IMR-90 (cell line): Measurements from ENCODE around the gene ANXA1. TPM values are rescaled to one million over a fixed set of nuclear protein-coding genes. Genes with fewer than 3 reads are reported as not detected.

ENCODE experiments used
- ATAC-seq: fragments of 200-7000 bp; cut with Tn5 transposase; 2 replicates; pipeline ENCODE4 v1.9.1; 2020; ENCODE audit warnings: low read depth, mild to moderate bottlenecking, moderate library complexity
- BruUV-seq: library from RNA; stranded (reverse); fragments of 400-500 nt; replicated peaks from 2 replicates; lab custom pipeline; 2021; lab: Mats Ljungman, UMichigan
- CTCF ChIA-PET: fragments of 300-600 bp; formaldehyde crosslinking; extraction: SDS; loops from one replicate; lab custom pipeline; 2021; ENCODE audit warnings: antibody characterized with exemption; lab: Yijun Ruan, JAX
- POLR2A ChIA-PET: fragments of 300-600 bp; sonication (Branson Sonifier 250); formaldehyde crosslinking; loops from one replicate; lab custom pipeline; 2022; ENCODE audit warnings: antibody characterized with exemption; ENCODE audit not compliant: unreplicated experiment; lab: Charles Lee
- DNase-seq: peaks from one replicate; pipeline ENCODE4 v3.0.0; 2013
- H2AFZ ChIP-seq: replicated peaks from 2 replicates; pipeline ENCODE3; 2013; ENCODE audit warnings: low read length, mild to moderate bottlenecking; ENCODE audit not compliant: poor library complexity
- H2AK5ac ChIP-seq: 2 replicates; pipeline ENCODE4 v1.6.1; 2013; ENCODE audit warnings: low read depth, low read length, inconsistent platforms
- H2AK9ac ChIP-seq: replicated peaks from 2 replicates; pipeline ENCODE3; 2013; ENCODE audit warnings: mild to moderate bottlenecking, low read depth, low read length, moderate library complexity; ENCODE audit not compliant: poor library complexity
- H2BK120ac ChIP-seq: 2 replicates; pipeline ENCODE4 v1.6.1; 2013; ENCODE audit warnings: low read depth, low read length, inconsistent platforms
- H2BK15ac ChIP-seq: 3 replicates; pipeline ENCODE4 v1.6.1; 2013; ENCODE audit warnings: low read depth, low read length, inconsistent platforms
- H2BK20ac ChIP-seq: 2 replicates; pipeline ENCODE4 v1.6.1; 2013; ENCODE audit warnings: low read depth, mild to moderate bottlenecking, inconsistent platforms, low read length, moderate library complexity
- H2BK5ac ChIP-seq: 2 replicates; pipeline ENCODE4 v1.6.1; 2013; ENCODE audit warnings: mild to moderate bottlenecking, low read depth, low read length, inconsistent platforms; ENCODE audit not compliant: poor library complexity, severe bottlenecking
- H3K14ac ChIP-seq: replicated peaks from 2 replicates; pipeline ENCODE4 v1.6.1; 2013; ENCODE audit warnings: low read depth, low read length, inconsistent platforms
- H3K18ac ChIP-seq: 2 replicates; pipeline ENCODE4 v1.6.1; 2013; ENCODE audit warnings: low read depth, low read length, control low read depth
- H3K23ac ChIP-seq: 2 replicates; pipeline ENCODE4 v1.6.1; 2013; ENCODE audit warnings: low read depth, low read length, inconsistent platforms
- H3K27ac ChIP-seq: 2 replicates; pipeline ENCODE4 v1.5.1; 2013; ENCODE audit warnings: mild to moderate bottlenecking, control low read depth, low read length; ENCODE audit not compliant: insufficient read depth
- H3K27me3 ChIP-seq: 2 replicates; pipeline ENCODE4 v1.6.1; 2013; ENCODE audit warnings: low read length; ENCODE audit not compliant: control insufficient read depth, insufficient read depth
- H3K36me3 ChIP-seq: 2 replicates; pipeline ENCODE4 v1.6.1; 2013; ENCODE audit warnings: low read length, mixed read lengths; ENCODE audit not compliant: control insufficient read depth, insufficient read depth
- H3K4ac ChIP-seq: 2 replicates; pipeline ENCODE4 v1.6.1; 2013; ENCODE audit warnings: low read depth, low read length, inconsistent platforms
- H3K4me1 ChIP-seq: 2 replicates; pipeline ENCODE4 v1.6.1; 2013; ENCODE audit warnings: low read length, mixed read lengths; ENCODE audit not compliant: control insufficient read depth, insufficient read depth
- H3K4me2 ChIP-seq: 2 replicates; pipeline ENCODE4 v1.6.1; 2013; ENCODE audit warnings: low read depth, mild to moderate bottlenecking, control low read depth, low read length, moderate library complexity
- H3K4me3 ChIP-seq: 2 replicates; pipeline ENCODE4 v1.5.1; 2013; ENCODE audit warnings: low read depth, mild to moderate bottlenecking, control low read depth, low read length, moderate library complexity; ENCODE audit not compliant: insufficient read depth
- H3K56ac ChIP-seq: 2 replicates; pipeline ENCODE4 v1.6.1; 2013; ENCODE audit warnings: low read length, inconsistent platforms; ENCODE audit not compliant: insufficient read depth; ENCODE audit errors: extremely low read depth
- H3K79me1 ChIP-seq, 2 experiments: 2 replicates each; pipeline ENCODE4 v1.6.1; 2013; ENCODE audit warnings: low read length in 2 of 2, inconsistent platforms in 1 of 2, low read depth in 1 of 2
- H3K9ac ChIP-seq: 2 replicates; pipeline ENCODE4 v1.6.1; 2013; ENCODE audit warnings: low read depth, low read length, control low read depth
- H3K9me1 ChIP-seq: 2 replicates; pipeline ENCODE4 v1.6.1; 2013; ENCODE audit warnings: low read length, inconsistent platforms; ENCODE audit not compliant: insufficient read depth
- H3K9me3 ChIP-seq: 2 replicates; pipeline ENCODE4 v1.6.1; 2013; ENCODE audit warnings: low read length; ENCODE audit not compliant: control insufficient read depth, insufficient read depth
- H4K20me1 ChIP-seq: 2 replicates; pipeline ENCODE4 v1.6.1; 2013; ENCODE audit warnings: low read length, inconsistent platforms; ENCODE audit not compliant: insufficient read depth
- H4K5ac ChIP-seq: 2 replicates; pipeline ENCODE4 v1.6.1; 2013; ENCODE audit warnings: mild to moderate bottlenecking, low read depth, low read length, control low read depth
- H4K8ac ChIP-seq, 2 experiments: 2 replicates each; pipeline ENCODE4 v1.6.1; 2013; ENCODE audit warnings: low read depth in 2 of 2, low read length in 2 of 2, control low read depth in 1 of 2, inconsistent platforms in 1 of 2
- H4K91ac ChIP-seq: 2 replicates; pipeline ENCODE4 v1.6.1; 2013; ENCODE audit warnings: low read depth, low read length, inconsistent platforms; ENCODE audit not compliant: insufficient read depth
- BHLHE40 ChIP-seq: fragments of 150-350 bp; IDR thresholded peaks from 2 replicates; pipeline ENCODE4 v1.6.1; 2016; ENCODE audit warnings: mild to moderate bottlenecking, low read depth, low read length
- CHD1 ChIP-seq: IDR thresholded peaks from 2 replicates; pipeline ENCODE4 v1.6.1; 2012; ENCODE audit warnings: low read depth, low read length, improper control_type of control experiment
- FOS ChIP-seq: fragments of 150-350 bp; IDR thresholded peaks from 2 replicates; pipeline ENCODE4 v1.6.1; 2016; ENCODE audit warnings: low read depth, low read length
- MAFK ChIP-seq: IDR thresholded peaks from 2 replicates; pipeline ENCODE4 v1.6.1; 2012; ENCODE audit warnings: low read depth, low read length, improper control_type of control experiment
- MAZ ChIP-seq: IDR thresholded peaks from 2 replicates; pipeline ENCODE4 v1.6.1; 2012; ENCODE audit warnings: low read depth, mild to moderate bottlenecking, low read length, improper control_type of control experiment, moderate library complexity, borderline replicate concordance
- MXI1 ChIP-seq: IDR thresholded peaks from 2 replicates; pipeline ENCODE4 v1.6.1; 2012; ENCODE audit warnings: low read depth, mild to moderate bottlenecking, low read length, moderate library complexity, borderline replicate concordance
- NFE2L2 ChIP-seq: fragments of 150-350 bp; IDR thresholded peaks from 2 replicates; pipeline ENCODE4 v1.6.1; 2016; ENCODE audit warnings: low read depth, mild to moderate bottlenecking, low read length
- POLR2A ChIP-seq: IDR thresholded peaks from 2 replicates; pipeline ENCODE4 v1.6.1; 2012; ENCODE audit warnings: mild to moderate bottlenecking, low read depth, low read length
- RAD21 ChIP-seq: IDR thresholded peaks from 2 replicates; pipeline ENCODE4 v1.6.1; 2012; ENCODE audit warnings: low read length, improper control_type of control experiment
- RCOR1 ChIP-seq: IDR thresholded peaks from 2 replicates; pipeline ENCODE4 v1.6.1; 2012; ENCODE audit warnings: mild to moderate bottlenecking, low read length, improper control_type of control experiment; ENCODE audit not compliant: insufficient replicate concordance
- RFX5 ChIP-seq: IDR thresholded peaks from 2 replicates; pipeline ENCODE4 v1.8.0; 2012; ENCODE audit warnings: low read depth, mild to moderate bottlenecking, low read length, moderate library complexity
- SMC3 ChIP-seq: fragments of 150-350 bp; IDR thresholded peaks from 2 replicates; pipeline ENCODE4 v1.6.1; 2016; ENCODE audit warnings: low read depth, mild to moderate bottlenecking, antibody characterized with exemption, low read length, moderate library complexity
- WGBS, 2 experiments: methylation state at CpG; one replicate each; pipeline versions ENCODE4 v1.1.5 to v1.1.7; 2013; ENCODE audit warnings: missing lambda C conversion rate in 2 of 2; ENCODE audit not compliant: insufficient read length in 1 of 2; ENCODE audit errors: extremely low coverage in 2 of 2; 5-methylcytosine and 5-hydroxymethylcytosine counted together
- dilution Hi-C: fragments of 300-500 bp; cut with HindIII; formaldehyde crosslinking; loops from one replicate; pipeline ENCODE4 v1.14.3; 2018; ENCODE audit warnings: low sequenced_read_pairs; ENCODE audit not compliant: unreplicated experiment
- in situ Hi-C: fragments of 300-500 bp; cut with MboI; formaldehyde crosslinking; loops from 3 replicates; pipeline ENCODE4 v1.14.3; 2019; ENCODE audit warnings: low sequenced_read_pairs, inconsistent platforms, mixed read lengths
- intact Hi-C: fragments of 100-400 bp; cut with micrococcal nuclease; formaldehyde crosslinking; loops from 2 replicates; pipeline ENCODE4 v1.10.0; 2022
- polyA plus RNA-seq, 3 experiments: library from polyadenylated mRNA; depleted of rRNA; stranded (reverse); fragments of >200 nt; gene quantifications; 2 replicates each; pipeline ENCODE4 v1.2.3, GENCODE V29; 2012; ENCODE audit warnings: low replicate concordance in 1 of 3
- total RNA-seq: library from RNA; depleted of rRNA; stranded (reverse); fragments of >200 nt; gene quantifications from 2 replicates; pipeline ENCODE4 v1.2.3, GENCODE V29; 2012
- TF ChIP-seq, protein P1 (sequence below): fragments of 150-350 bp; IDR thresholded peaks from 2 replicates; pipeline ENCODE4 v1.6.1; 2016; ENCODE audit warnings: low read depth, mild to moderate bottlenecking, low read length, moderate library complexity, borderline replicate concordance
- TF ChIP-seq, protein P2 (sequence below): conservative IDR thresholded peaks from 2 replicates; pipeline ENCODE4 v1.5.1; 2012; ENCODE audit warnings: mild to moderate bottlenecking, low read depth, low read length, improper control_type of control experiment

Gene ANXA1
- total and polyA plus RNA-seq, 2 of the 4 experiments (the other 2 are of a cell fraction) = 520 to 583 TPM

DNA sequence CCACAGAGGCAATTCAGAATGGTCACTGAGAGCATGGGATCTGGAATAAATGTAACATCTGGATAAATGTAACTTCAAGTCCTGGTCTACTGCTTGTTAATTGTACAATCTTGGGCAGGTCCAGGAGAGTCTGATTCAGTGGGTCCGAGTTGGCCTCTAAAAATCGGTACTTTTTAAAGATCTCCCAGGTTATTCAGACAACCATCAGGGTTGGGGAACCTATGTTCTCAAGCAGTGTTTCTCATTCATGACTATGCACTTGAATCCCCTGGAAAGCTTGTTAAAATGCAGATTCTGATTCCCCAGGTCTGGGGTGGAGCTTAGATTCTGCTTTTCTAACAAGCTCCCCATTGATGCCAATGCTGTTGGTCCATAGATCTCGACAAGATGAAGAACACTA, 14.8 kb downstream of the ANXA1 start (continued):
- TF ChIP-seq, protein P1, sequence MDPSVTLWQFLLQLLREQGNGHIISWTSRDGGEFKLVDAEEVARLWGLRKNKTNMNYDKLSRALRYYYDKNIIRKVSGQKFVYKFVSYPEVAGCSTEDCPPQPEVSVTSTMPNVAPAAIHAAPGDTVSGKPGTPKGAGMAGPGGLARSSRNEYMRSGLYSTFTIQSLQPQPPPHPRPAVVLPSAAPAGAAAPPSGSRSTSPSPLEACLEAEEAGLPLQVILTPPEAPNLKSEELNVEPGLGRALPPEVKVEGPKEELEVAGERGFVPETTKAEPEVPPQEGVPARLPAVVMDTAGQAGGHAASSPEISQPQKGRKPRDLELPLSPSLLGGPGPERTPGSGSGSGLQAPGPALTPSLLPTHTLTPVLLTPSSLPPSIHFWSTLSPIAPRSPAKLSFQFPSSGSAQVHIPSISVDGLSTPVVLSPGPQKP = no peak
- TF ChIP-seq MAFK (no peak), BHLHE40 (no peak), CHD1 (no peak), NFE2L2 (no peak)

DNA sequence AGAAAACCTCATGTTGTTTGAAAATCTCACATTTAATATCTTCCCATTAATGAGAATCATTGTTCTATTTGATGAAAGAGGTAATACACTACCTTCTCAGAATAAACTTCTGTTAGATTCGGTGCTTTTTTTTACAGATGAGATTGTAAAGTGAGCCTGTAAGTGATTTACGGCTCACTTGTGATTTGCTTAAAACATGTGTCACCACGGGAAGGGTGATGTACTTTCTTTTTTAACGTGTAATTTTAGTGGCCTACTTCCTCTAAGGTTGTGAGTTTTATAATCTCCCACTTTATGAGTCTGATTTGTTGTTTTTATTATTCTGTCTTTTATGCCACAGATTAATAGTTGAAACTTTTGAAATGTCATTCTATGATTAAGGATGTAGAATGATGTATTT, 15.9 kb downstream of the ANXA1 start:
- no TSS peak for BruUV-seq
- H4K20me1 ChIP-seq = no peaks in the 10 kb centered on the region
- no peak overlapping the region for H3K4me3 ChIP-seq
- WGBS, 2 experiments = no CpG with 5 or more reads among the region's 4 CpGs
- no peak overlapping the region for H4K5ac ChIP-seq
- no peak overlapping the region for H3K14ac ChIP-seq
- H3K56ac ChIP-seq = no peak overlapping the region
- no peak overlapping the region for H3K23ac ChIP-seq
- peaks cover 3 to 4% of the 10 kb centered on the region in 2 experiments; a peak in 2 of 4 replicates for H3K79me1 ChIP-seq
- DNase-seq = no peak
- H2AFZ ChIP-seq = no peak overlapping the region
- ChIA-PET CTCF (no interaction called here), POLR2A (no interaction called here)
- H3K9me3 ChIP-seq = no peaks in the 10 kb centered on the region
- H2BK15ac ChIP-seq = no peak overlapping the region
- H3K27ac ChIP-seq = no peak overlapping the region
- no peak overlapping the region for H4K91ac ChIP-seq
- H2AK9ac ChIP-seq = no peak overlapping the region
- intact Hi-C loops = no loop called here
- ATAC-seq = no peak
- no peak overlapping the region for H4K8ac ChIP-seq
- H3K4me1 ChIP-seq = no peaks in the 10 kb centered on the region
- H3K36me3 ChIP-seq = peaks cover 29% of the 10 kb centered on the region
- in situ Hi-C loops = no loop called here
- H3K9ac ChIP-seq = no peak overlapping the region
- H2BK20ac ChIP-seq = no peak overlapping the region
- H2AK5ac ChIP-seq = no peak overlapping the region
- H3K4me2 ChIP-seq = no peak overlapping the region
- no peak overlapping the region for H3K4ac ChIP-seq
- dilution Hi-C loops = no loop called here
- no peak overlapping the region for H3K18ac ChIP-seq
- H2BK5ac ChIP-seq = no peak overlapping the region
- no peak overlapping the region for H2BK120ac ChIP-seq
- no peaks in the 10 kb centered on the region for H3K27me3 ChIP-seq
- no peaks in the 10 kb centered on the region for H3K9me1 ChIP-seq
- TF ChIP-seq NFE2L2 (no peak), SMC3 (no peak), CHD1 (no peak), MAZ (no peak), RAD21 (no peak), MXI1 (no peak), FOS (no peak), MAFK (no peak), POLR2A (no peak), RCOR1 (no peak), BHLHE40 (no peak), RFX5 (no peak)
- TF ChIP-seq, protein P1 = no peak
- TF ChIP-seq, protein P2, sequence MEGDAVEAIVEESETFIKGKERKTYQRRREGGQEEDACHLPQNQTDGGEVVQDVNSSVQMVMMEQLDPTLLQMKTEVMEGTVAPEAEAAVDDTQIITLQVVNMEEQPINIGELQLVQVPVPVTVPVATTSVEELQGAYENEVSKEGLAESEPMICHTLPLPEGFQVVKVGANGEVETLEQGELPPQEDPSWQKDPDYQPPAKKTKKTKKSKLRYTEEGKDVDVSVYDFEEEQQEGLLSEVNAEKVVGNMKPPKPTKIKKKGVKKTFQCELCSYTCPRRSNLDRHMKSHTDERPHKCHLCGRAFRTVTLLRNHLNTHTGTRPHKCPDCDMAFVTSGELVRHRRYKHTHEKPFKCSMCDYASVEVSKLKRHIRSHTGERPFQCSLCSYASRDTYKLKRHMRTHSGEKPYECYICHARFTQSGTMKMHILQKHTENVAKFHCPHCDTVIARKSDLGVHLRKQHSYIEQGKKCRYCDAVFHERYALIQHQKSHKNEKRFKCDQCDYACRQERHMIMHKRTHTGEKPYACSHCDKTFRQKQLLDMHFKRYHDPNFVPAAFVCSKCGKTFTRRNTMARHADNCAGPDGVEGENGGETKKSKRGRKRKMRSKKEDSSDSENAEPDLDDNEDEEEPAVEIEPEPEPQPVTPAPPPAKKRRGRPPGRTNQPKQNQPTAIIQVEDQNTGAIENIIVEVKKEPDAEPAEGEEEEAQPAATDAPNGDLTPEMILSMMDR = no peak
